Inflammatory macrophage treated with lipopolysaccharide for 4 hours (primary cell): ENCODE results near the gene TYW1.
A peak's percentile ranks its signal among the peaks of the same experiment; 100 is the strongest.
"Not testable (repeated sequence)": the region's sequence is repeated elsewhere in the genome, so short reads cannot be mapped to it uniquely, and the experiment has no call there.

ENCODE experiments used
- DNase-seq: peaks from one replicate; pipeline ENCODE4 v3.0.0-alpha.2; 2020

Gene TYW1

GRCh38 chr7:66995050-66995776 lies 1.4 kb upstream of the TYW1 start, which contains the start of gene SBDS:
Gene SBDS, minus strand, starts transcription at chr7:66995586. Its CDS starts 169 bp downstream, at chr7:66995417.
- peak; percentile 99 for DNase-seq

GRCh38 chr7:67000601-67001258 lies 4.1 kb downstream of the TYW1 start:
- DNase-seq, result peak; percentile 16

- DNase-seq, result not testable (repeated sequence)
Measured at GRCh38 chr7:67004145-67004544, 7.5 kb downstream of the TYW1 start.

GRCh38 chr7:67006965-67007364 lies 10.3 kb downstream of the TYW1 start:
- DNase-seq, result no peak

- no peak for DNase-seq
Measured at GRCh38 chr7:67008260-67008659, 11.6 kb downstream of the TYW1 start.

GRCh38 chr7:67009677-67010076 lies 13.0 kb downstream of the TYW1 start:
- not testable (repeated sequence) for DNase-seq

GRCh38 chr7:67014076-67014622 lies 17.5 kb downstream of the TYW1 start:
- not testable (repeated sequence) for DNase-seq

- not testable (repeated sequence) for DNase-seq
Measured at GRCh38 chr7:67017971-67018370, 21.3 kb downstream of the TYW1 start.

GRCh38 chr7:67018940-67019339 lies 22.3 kb downstream of the TYW1 start:
- DNase-seq, result no peak

- no peak for DNase-seq
Measured at GRCh38 chr7:67019562-67020390, 23.1 kb downstream of the TYW1 start.

GRCh38 chr7:67021260-67021659 lies 24.6 kb downstream of the TYW1 start:
- no peak for DNase-seq

GRCh38 chr7:67022511-67022910 lies 25.9 kb downstream of the TYW1 start:
- DNase-seq, result no peak

- not testable (repeated sequence) for DNase-seq
Measured at GRCh38 chr7:67025459-67025858, 28.8 kb downstream of the TYW1 start.

GRCh38 chr7:67031685-67032084 lies 35.1 kb downstream of the TYW1 start:
- DNase-seq, result not testable (repeated sequence)

- DNase-seq, result no peak
Measured at GRCh38 chr7:67033251-67033650, 36.6 kb downstream of the TYW1 start.

GRCh38 chr7:67036432-67037395 lies 40.1 kb downstream of the TYW1 start:
- DNase-seq, result not testable (repeated sequence)

- DNase-seq, result not testable (repeated sequence)
Measured at GRCh38 chr7:67040832-67041231, 44.2 kb downstream of the TYW1 start.

- DNase-seq, result peak; percentile 31
Measured at GRCh38 chr7:67042781-67043558, 46.3 kb downstream of the TYW1 start.

GRCh38 chr7:67043559-67043930 lies 46.9 kb downstream of the TYW1 start:
- DNase-seq, result not testable (repeated sequence)

GRCh38 chr7:67045496-67045995 lies 48.9 kb downstream of the TYW1 start:
- DNase-seq, result no peak

GRCh38 chr7:67046819-67047218 lies 50.2 kb downstream of the TYW1 start:
- DNase-seq, result not testable (repeated sequence)
